ENCODE measurements around the gene PIR.

- TF ChIP-seq POLR2A (IDR thresholded peaks at IDR 0.05; ENCODE audit: low read depth, low read length), result no peak
- no peak for TF ChIP-seq POLR2AphosphoS5 (IDR thresholded peaks at IDR 0.05; ENCODE audit: low read depth, low read length)
Observed at GRCh38 chrX:15471028-15471427, 22.1 kb downstream of the PIR start.

Measured in GM12892 (cell line).